C1 segment of cervical spinal cord (tissue), 14 donors: Measurements from ENCODE around the gene WHRN.

Source experiments
- DNase-seq, 14 donors: peaks; one replicate each; lab custom pipeline; 2025; lab: John Stamatoyannopoulos, UW

The WHRN gene

DNA sequence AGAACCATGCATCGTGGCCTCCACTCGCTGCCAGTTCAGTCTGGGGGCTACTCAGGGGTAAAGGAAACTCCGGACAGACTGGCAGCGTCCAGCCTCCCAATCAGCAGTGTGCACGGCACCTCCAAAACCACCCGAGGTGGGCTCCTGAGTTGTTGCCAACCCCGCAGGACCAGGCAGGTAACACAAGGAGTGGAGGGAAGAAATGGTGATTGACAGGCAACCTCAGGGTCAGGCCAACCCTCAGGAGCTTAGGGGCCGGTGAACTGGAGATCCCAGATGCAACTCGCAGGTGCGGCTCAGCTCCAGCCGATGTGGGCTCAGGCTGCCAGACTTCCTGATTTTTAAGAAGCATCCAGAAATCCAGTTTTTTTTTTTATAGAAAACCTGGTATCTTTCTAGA lies 80.1 kb downstream of the WHRN start:
- no peak for DNase-seq

DNA sequence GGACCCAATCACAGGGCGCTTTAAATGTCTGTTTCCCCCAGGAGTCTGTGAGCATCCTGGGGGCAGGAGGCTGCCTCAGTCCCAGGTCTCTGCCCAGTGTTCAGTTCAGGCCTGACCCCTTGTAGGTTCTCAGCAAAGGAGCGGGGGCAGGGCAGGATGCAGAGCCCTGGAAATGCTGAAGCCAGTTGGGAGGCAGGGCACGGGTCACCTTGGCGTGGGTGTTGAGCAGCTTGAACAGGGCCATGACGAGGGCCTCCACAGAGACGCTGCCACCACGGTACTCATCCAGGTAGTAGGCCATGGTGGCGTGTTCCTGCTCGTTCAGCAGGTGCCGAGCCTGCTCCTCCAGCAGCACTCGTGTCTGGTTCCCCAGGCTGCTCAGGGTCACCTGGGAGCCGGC lies 81.1 kb downstream of the WHRN start:
- DNase-seq, result no peak

DNA sequence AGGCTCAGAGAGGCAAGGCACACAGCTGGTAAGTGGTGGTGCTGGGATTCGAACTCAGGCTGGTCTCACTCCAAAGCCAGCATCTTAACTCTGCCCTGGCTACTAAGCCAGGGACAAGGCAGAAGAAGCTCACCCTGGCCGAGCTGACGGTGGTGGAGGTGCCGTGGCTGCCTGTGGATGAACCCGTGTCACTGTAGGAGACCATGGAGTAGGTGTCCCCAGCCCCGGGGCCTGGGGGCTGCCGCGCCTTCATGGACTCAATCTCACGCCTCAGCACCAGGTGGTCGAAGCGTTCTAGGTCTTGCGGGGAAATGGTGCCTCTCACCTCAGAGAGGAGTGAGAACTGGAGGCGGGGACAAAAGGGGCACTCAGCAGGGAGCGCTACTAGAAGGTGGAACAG lies 82.1 kb downstream of the WHRN start:
- no peak for DNase-seq

DNA sequence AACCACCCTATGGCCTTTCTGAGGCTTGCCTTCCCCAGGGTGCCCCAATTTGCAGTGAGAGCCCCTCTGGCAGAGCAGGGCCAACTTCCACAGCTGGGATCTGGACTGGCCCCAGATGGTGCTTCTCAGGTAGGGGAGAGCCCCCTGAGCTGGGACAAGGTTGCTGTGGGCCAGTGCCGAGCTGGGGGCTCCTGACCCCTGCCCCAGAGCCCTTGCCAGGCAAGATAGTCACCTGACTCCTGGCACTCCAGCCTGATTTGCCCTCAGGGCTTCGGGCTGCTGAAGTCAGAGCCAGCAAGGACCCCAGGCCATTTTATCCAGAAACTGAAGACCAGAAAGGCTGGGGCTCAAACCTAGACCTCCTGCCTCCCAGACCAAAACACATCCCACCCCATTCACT lies 84.1 kb downstream of the WHRN start:
- DNase-seq, result no peak

DNA sequence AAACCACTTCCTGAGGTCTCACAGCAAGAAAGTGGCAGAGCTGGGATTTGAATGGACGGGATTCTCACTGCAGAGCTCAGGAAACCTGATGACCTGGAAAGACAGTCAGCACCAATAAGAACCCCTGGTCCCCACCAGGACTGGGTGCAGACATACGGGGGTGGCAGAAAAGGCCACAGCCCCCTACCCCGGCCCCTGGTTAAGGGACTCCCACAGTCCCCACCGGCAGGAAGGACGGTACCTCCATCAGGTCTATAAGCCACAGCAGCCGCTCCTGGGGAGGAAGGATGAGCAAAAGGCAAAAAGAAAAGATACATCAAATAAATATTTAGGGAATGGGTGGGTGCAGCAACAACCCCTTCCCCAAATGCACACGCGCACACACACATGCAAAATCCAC lies 85.5 kb downstream of the WHRN start:
- no peak for DNase-seq

DNA sequence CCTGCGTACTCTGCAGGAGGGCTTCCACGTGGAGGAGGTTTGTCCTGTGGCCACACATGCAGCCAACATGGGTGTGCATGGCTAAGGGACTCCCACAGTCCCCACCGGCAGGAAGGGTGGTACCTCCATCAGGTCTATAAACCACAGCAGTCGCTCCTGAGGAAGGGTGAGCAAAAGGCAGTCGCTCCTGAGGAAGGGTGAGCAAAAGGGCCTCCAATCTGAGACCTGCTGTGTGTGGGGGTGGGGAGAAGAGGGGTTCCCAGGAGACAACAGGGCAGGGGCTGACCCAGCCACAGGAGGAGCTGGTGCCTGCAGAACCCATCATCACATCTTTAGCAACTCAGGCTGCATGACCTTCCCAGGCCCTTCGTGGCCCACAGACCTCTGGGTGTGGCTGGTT lies 87.2 kb downstream of the WHRN start:
- DNase-seq, result no peak

DNA sequence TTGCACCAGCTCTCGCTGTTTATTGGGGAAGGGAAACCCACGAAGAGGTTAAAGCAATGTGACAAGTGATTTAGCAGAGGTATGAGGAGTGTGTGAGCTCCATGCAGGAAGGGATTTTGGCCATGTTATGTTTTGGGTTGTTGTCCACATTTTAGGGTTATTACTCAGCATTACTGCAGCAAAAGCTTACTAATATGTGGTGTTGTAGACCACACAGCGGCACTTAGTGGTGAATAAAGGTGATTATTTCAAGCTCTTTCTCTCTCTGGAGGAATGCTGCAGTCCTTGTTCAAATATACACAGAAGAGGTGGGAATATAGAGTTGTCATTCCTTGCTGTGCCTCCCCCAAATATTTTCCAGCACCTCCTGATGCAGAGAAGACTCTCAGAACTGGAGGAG lies 87.8 kb downstream of the WHRN start:
- DNase-seq, result no peak

DNA sequence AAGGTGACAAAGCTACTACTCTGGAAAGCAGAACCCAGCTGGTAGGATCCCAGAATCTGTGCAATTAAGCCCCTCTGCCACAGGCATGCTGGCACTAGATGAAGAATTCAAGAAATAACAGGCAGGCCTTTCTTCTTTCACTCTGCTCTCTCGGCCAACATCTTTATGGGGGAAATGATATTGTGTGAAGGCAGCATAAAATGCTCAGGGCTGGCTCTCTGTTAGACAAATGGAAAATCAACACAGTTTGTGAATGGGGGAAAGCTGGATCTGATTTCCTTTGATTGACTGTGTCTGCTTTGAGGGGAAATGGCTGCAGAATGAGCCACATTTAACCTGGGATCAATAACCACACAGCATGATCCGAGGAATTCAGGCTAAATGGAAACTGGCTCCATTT lies 88.4 kb downstream of the WHRN start:
- no peak for DNase-seq

DNA sequence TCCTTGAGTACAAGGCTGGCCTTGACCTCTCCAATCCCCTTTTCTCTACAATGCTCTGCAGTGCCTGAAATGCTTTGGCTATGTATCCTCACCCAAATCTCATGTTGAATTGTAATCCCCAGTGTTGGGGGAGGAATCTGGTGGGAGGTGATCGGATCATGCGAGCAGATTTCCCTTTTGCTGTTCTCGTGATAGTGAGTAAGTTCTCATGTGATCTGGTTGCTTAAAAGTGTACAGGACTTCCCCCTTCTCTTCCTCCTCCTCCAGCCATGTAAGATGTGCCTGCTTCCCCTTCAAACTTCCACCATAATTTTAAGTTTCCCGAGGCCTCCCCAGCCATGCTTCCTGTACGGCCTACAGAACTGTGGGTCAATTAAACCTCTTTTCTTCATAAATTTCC lies 89.0 kb downstream of the WHRN start:
- no peak for DNase-seq

DNA sequence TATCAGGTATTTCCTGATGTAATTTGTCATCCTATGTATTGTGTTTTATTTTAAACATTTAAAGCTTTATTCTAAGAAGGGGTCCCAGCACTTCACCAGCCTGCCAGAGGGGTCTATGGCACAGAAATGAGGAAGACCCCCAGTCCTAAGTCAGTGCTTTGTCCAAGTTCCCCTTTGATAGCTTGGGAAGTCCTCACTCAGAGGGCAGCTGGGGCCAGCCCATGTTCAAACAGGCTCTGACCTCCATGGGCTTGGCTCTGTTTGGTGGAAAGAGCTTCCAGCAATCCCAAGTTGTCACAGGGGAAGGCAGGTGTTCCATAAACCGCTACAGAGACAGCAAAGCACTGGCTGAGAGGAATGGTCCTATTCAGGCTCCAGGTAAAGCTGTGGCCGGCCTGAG lies 90.9 kb downstream of the WHRN start:
- no peak for DNase-seq

DNA sequence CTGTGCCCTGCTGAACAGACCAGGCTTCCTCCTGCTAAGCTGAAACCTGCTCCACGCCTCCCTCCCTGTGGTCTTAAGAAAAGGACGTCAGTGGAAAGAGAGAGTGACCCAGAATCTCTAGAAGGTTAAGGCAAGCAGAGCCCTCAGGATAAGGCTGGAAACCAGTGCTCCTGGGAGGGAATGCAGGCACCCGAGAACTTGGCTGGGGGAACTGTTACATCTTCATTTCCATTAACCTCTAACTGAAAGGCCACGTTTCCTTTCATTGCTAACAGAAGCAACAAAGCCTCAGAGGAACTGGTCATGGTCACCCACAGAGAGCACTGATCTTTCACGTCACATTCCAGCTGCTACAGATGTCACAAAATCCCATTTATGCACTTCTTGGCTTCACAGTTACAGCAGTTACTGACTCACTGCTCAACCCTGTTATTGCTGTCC lies 91.4 kb downstream of the WHRN start:
- no peak for DNase-seq

DNA sequence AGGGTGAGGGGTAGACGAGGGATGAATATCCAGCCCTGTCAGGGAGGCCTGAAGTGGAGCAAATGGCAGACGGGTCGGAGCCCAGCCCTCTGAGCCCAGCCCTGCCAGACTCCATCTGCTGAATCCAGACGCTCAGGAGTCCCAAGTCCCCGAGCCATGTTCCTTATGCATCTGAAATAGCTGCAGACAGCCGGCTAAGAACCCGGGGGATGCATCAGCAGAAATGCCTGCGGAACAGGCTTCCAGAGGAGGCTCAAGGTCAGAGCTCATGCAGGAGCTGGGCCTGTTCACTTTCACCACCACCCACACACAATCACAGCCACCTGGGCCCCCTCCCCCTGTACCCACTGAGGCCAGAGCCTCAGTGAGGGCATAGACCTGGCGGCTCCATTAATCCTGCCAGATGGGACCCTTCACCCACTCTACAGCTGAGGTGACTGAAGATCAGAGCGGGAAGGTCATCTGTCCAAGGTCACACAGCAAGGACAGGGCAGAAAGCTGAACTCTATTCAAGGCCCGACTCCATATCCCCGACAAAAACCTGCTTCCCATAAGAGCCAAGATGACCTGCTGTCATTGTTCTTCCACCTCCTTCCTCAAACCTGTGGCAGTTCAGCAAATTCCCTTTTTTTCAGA lies 93.1 kb downstream of the WHRN start:
- DNase-seq, result no peak

DNA sequence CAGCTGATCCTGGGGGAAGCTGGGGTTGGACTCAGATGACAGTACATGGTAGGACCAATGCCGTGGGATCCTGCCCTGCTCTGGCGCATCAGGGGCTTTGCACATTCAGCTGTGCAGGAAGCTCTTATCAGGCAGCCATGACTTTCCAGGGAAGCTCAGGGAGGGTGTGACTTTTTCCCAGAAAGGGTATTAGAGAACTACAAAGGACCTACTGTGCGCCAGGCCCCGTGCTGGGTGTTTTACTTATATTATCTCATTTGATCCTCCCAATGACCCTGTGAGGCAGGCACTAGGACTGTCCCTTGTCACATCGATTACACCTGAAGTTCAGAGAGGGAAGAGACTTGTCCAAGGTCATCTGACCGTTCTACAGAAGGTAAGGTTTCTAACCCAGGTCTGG lies 93.8 kb downstream of the WHRN start:
- no peak for DNase-seq

DNA sequence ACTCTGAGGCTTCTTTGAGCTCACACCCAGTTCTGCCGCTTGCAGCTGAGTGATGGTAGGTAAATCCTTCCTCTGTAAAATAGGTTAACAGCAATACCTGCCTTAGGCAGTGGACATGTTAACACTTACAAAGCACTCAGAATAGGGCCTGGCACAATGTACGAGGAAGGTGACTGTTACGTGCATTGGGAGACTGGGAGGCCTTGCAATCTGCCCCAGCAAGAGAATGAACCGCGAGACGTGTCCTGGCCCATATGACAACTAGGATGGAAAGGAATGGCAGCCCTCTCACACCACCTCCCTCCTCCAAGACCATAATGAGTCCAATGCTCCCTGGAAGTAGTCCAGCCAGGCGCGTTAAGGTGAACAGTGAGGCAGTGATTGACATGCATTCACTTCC lies 94.4 kb downstream of the WHRN start:
- DNase-seq, result no peak

DNA sequence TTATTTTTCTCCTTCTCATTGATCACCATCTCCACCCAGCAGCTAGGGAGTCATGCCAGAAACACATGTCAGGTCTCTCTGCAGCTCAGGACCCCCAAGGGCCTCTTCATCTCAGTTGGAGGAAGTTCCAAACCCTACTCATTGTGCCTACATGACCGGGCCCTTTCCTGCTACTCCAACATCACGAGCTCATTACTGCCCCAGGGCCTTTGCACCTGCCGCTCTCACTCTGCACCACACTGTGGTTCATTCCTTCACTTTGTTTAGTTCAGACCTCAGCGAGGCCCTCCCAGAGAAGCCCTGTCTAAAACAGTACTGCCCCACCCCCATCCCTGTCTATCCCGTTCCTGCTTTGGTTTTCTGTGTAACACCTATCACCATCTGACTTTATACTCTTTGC lies 95.4 kb downstream of the WHRN start:
- DNase-seq, result no peak

DNA sequence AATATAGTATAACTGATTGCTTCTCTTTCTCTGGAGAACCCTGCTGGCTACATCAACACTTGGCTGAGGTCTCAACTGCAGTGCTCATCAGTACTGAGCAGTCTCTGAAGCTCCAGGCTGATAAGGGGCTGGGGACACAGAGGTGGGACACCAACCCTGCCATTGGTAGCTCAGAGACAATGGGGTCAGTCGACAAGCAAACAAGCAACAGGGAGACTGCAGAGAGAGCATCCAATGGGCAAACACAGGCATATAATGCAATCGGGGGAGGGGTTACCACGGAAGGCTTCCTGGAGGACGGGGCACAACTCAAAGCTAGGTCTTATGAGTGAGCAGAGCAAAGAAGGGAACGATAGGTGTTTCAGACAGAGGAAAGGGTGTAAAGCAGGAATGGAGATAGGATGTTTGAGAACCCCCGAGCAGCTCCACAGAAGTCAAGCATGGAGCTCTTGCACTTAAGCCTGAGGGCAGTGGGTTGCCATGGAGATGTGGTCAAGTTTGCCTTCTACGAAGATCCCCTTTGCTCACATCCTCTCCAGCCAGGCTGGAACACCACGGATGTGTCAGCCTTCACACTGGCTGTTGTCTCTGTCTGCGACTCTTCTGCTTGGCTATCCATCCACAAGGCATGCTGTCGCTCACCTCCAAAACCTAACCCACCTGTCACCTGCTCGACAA lies 96.0 kb downstream of the WHRN start:
- DNase-seq, result no peak

DNA sequence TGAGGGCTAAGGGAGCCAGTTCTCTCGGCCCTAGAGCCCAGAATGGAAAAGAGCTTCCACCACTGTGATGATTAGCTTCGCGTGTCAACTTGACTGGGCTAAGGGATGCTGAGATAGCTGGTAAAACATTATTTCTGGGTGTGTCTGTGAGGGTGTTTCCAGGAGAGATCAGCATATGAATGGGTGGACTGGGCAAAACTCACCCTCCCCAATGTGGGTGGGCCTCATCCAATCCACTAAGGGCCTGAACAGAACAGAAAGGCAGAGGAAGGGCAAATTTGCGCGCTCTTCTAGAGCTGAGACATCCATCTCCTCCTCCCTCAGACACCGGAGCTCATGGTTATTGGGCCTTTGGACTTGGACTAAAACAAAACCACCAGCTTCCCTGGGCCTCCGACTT lies 96.6 kb downstream of the WHRN start:
- DNase-seq, result no peak

DNA sequence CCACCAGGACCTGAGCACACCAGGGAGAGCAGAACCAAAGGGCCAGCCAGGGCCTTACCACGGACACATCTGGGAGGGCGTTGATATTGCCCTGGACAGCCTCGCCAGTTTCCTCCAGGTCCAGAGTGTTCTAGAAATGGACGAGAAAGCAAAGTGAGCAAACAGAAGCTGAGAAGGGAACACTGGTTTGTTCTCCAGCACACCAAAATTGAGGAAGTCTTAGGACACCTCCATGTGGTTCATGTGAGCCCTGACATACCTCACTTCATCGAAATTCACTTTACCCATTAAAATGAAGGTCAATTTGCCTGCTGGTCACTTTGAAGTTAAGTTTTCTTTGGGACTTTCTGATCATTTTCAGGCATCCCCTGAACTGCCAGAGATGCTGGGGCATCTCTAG lies 97.4 kb downstream of the WHRN start:
- DNase-seq, result no peak

DNA sequence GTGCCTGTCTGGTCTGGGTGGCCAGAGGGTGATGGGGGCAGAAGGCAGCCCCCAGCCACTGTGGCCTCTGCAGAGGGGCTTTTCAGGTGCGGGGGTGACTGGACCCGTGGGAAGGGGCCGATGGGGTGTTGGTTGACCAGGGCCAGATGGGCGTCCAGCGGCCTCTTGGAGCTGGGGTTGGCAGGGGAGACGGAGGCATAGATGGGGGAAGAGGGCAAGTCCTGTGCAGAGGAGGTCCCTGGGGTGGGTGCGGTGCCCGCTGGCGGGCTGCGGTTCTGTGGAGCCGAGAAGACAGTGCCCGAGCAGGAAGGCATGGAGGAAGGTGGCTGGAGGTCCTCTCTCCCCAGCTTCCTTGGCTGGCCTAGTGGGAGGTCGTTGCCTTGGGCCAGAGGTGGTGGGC lies 98.8 kb downstream of the WHRN start:
- no peak for DNase-seq

DNA sequence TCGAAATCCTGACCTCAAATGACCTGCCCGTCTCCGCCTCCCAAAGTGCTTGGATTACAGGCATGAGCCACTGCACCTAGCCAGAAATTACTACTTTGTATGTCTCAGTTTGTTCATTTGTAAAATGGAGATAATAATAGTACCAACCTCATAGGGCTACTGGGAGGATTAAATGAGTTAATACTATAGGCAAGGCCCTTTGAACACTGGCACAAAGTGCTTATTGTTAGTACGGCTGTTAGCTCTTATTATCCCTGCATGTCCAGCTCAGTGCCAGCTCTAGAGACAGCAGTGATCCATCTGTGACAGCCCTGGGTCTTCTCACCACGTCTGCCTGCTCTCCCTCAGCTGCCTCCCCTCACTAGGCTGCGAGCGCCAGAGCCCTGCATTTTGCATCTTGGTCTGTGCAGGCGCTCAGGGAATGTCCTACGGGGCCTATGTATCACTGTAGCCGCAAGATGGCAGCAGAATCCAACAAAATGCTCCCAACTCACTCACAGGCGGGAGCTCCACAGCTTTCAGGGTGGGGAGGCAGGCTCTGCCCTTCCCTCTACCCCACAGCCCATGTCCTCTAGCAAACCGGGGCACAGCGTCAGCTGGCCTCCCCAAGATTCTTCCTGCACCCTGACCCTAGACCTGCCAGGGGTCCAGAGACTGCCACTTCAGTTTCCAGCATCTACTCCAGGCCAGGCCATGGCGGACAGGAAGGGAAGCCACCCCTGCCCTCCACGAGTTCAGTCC lies 99.8 kb downstream of the WHRN start:
- DNase-seq, result peak in 12 of 14 donors; percentile 11 to 73 (median 66)

DNA sequence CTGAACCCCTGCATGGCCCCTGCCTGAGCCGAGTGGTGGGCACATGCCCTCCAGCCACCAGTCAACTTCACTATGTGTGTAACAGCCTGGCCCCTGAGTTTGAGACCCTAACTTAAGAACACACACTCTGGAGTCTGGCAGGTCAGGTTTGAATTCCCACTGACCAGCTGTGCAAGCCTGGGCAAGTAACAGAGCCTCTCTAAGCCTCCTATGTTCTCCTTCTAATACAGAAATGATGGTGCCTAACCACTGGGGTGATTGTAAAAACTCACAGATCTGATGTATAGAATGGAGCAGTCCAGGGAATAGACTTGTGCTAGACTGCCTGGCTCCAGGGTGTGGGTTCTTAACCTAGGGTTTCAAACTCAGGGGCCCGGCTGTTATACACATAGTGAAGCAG lies 100.7 kb downstream of the WHRN start:
- DNase-seq, result no peak

DNA sequence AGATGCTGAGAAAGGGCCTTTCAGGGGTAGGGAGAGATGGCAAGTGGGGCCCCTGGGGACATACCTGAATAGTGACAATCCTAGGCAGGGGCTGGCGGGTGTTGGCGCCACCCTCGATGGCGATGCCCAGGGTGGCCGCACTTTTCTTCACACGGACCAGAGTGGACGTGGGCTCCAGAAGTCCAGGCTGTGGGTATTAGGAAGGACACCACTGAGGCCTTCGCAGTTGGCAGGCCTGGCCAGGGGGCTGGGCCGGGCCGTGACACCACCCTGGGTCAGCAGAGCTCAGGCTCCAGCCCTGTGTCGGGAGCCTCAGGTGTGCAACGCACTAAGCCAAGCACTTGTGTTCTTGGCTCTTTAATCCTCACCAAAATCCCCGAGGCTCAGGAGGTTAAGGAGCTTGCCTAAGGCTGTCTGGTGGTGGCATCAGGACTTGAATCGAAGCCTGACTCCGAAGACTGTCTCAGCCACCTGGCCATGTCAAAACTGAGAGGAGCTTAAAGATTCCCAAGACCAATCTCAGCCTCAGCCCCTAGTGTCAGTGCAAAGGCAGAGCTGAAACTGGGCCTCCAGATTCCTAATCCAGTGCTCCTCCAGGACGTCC lies 102.0 kb downstream of the WHRN start:
- DNase-seq, result no peak

DNA sequence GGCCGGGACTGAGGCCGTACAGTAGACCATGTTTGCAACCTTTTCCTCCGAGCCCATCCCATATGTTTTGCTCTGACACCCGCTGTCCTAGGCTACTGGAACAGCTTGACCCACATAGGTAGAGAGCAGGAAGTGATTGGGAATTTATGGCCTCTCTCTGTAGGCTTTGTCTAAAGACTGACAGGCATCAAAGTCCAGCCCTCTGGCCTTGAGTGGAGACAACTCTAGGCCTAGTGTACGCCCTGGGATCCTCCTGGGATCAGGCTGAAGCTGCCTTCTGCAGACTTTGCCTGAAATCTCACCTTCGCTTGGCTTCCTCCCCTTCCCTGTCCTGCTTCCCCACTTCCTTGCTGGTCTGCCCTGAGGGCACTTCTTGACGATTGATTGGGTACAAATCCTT lies 103.9 kb downstream of the WHRN start:
- no peak for DNase-seq
